ENCODE measurements around the gene TMUB1. TPM values are rescaled to one million over a fixed set of nuclear protein-coding genes. Genes with fewer than 3 reads are reported as not detected.

The TMUB1 gene
- total and polyA plus RNA-seq, 2 donors (not counting 1 experiment from before 2014, with no cell fraction given) = 49.2 to 102 TPM

GRCh38 chr7:151085691-151086620, 2.7 kb upstream of the TMUB1 start, which contains the start of gene AGAP3:
TSS of gene AGAP3 (plus strand) at chr7:151086475. CDS start at chr7:151086742, 267 bp downstream.
- peaks cover 58 to 59% of the 10 kb centered on the region in 2 donors for H3K4me1 ChIP-seq (ENCODE audit: control insufficient read depth in 2 of 2, insufficient read depth in 2 of 2, low read length in 2 of 2)
- peaks cover 48% of the 10 kb centered on the region for H3K4me1 Mint-ChIP-seq
- H3K27ac Mint-ChIP-seq = peak within 1 kb of the TSS; percentile 77
- peaks cover 23% of the 10 kb centered on the region for H3K27me3 Mint-ChIP-seq
- H3K9me3 ChIP-seq (ENCODE audit: control extremely low read depth in 1 of 3, control insufficient read depth in 2 of 3, insufficient read depth in 1 of 3, low read length in 2 of 3) = peaks cover 0 to 4% (median 0%) of the 10 kb centered on the region in 3 donors
- ATAC-seq (ENCODE audit: low read depth) = peak; percentile 40
- POLR2A ChIA-PET = no interaction called here
- H3K9me3 Mint-ChIP-seq (ENCODE audit: insufficient read depth) = no peaks in the 10 kb centered on the region
- H3K4me2 ChIP-seq (replicated peaks; ENCODE audit: low read depth, low read length, poor library complexity, severe bottlenecking) = peak within 1 kb of the TSS; percentile 100
- peak within 1 kb of the TSS; percentile 91 for H3K4me3 Mint-ChIP-seq
- H2AFZ ChIP-seq (ENCODE audit: insufficient read depth, low read depth, low read length, poor library complexity, severe bottlenecking) = peak within 1 kb of the TSS; percentile 86
- peaks cover 23% of the 10 kb centered on the region for H3K79me2 ChIP-seq (ENCODE audit: control insufficient read depth, insufficient read depth, low read length)
- H3K4me3 ChIP-seq (ENCODE audit: control extremely low read depth in 1 of 5, extremely low read depth in 1 of 5, insufficient read depth in 1 of 5, low read depth in 2 of 5, low read length in 4 of 5) = peak within 1 kb of the TSS in 4 of 5 experiments; percentile 47 to 75 (median 68)
- H3K9ac ChIP-seq (ENCODE audit: low read length) = peak within 1 kb of the TSS; percentile 83
- H3K36me3 ChIP-seq (replicated peaks in 1 of 2; ENCODE audit: control extremely low read depth in 1 of 2, control insufficient read depth in 1 of 2, extremely low read depth in 1 of 2, insufficient read depth in 2 of 2, low read length in 1 of 2) = no peaks in the 10 kb centered on the region
- TF ChIP-seq EZH2 (IDR thresholded peaks at IDR 0.05; ENCODE audit: borderline replicate concordance, insufficient read depth, low read depth, low read length, poor library complexity, severe bottlenecking) (no peak), CTCF (IDR thresholded peaks at IDR 0.05) (no peak)
- peaks cover 17% of the 10 kb centered on the region for H4K20me1 ChIP-seq (ENCODE audit: control insufficient read depth, insufficient read depth, low read length, poor library complexity, severe bottlenecking)
- CTCF ChIA-PET = interaction anchor here (0.6 to 1.3 kb wide), 4 partner anchors 24 to 302 kb away, joined by 3 read pairs; partner anchors contain the start of gene ABCB8
- H3K27me3 ChIP-seq (replicated peaks in 1 of 4; ENCODE audit: control extremely low read depth in 1 of 4, control insufficient read depth in 3 of 4, insufficient read depth in 4 of 4, low read length in 3 of 4) = peaks cover 0 to 54% (median 17%) of the 10 kb centered on the region in 4 experiments
- DNase-seq = peak; percentile 59
- under 1% methylated on average over 76 of the region's 84 CpGs for WGBS (ENCODE audit: insufficient coverage)
- intact Hi-C loops (cut with micrococcal nuclease) = loop anchor here (5.0 to 10.0 kb wide), 3 partner anchors 74 to 849 kb away; no protein-coding TSS in a partner anchor
- peak within 1 kb of the TSS in 1 of 2 donors; percentile 33 for H3K27ac ChIP-seq (ENCODE audit: low read length in 2 of 2)

All from B cell (primary cell).